ENCODE measurements around the gene ZKSCAN5. TPM values are rescaled to one million over a fixed set of nuclear protein-coding genes. Genes with fewer than 3 reads are reported as not detected.

The ZKSCAN5 gene
- total RNA-seq, 4 donors from 2014 or later = 3.2 to 7.1 (median 5.1) TPM

DNA sequence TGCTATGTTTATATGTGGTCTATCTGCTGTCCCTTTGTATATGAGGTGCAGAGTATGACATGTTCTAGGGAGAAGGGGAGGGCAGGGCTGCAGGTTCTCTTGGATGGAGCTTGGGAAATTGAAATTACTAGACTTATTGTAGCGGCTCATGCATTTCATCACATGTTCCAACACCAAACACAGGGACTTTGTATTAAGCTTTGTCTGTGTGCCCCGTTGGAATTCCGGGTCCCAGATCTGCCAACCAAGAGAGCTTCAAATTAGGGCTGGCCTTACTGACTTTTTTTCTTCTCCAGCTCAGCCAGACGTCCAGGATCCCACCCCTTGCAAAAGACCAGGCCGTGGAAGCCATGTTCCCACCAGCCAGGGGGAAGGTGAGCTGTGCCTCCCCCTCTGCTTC lies 28.4 kb upstream of the ZKSCAN5 start:
- intact Hi-C loops (cut with DNase I) = no loop called here

DNA sequence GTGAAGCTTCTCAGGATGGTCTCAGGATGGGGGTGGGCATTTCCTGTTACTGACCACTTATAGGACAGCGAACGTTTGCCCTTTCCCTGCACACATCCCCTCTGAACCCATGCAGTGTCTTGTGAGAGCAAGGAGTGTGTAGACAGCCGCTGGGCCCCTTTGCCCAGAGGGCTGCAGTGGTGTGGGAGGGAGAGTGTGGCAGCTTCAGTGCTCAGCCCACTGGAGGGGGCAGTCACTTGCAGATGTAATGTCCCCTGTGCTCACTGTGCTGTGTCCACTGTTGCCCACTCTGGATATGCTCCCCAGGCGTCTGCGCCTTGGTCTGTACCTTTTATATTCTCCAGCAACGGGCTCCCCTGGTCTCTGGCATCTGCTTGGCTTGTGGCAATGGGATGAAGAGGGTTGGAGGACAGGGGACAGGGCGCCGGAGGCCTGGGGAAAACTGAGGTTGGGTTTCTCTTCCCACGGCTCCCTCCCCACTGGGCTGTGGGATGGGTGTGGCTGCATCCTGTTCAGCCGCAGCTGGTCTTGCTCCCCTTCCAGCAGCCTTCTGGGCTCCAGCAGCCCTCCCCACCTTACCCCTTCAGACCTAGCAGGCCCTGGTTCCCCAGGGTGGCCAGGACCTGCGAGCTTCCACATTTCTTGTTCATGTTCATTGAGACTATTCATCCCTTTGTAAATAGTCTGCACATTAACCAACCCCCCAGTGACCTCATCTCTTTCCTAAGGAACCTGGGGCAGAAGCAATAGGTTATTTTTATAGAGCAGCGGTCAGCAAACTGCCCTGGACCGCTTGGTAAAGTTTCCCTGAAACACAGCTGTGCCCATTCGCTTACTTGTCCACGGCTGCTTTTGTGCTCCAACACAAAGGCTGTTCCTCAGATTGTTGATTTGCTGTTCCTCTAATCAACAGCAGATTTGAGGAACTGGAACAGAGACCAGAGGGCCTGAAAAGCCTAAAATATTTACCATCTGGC lies 25.7 kb upstream of the ZKSCAN5 start:
- Histone ChIP-seq H3K4me1 (peaks cover 3 to 24% (median 4%) of the 10 kb centered on the region in 3 donors), H3K36me3 (peaks cover 0 to 65% (median 0%) of the 10 kb centered on the region in 3 donors), H3K27ac (peak overlapping the region in 3 of 4 donors; percentile 10 to 39 (median 25)), H3K9me3 (no peaks in the 10 kb centered on the region), H3K4me3 (no peak overlapping the region), H3K27me3 (no peaks in the 10 kb centered on the region)
- intact Hi-C loops (cut with DNase I) = no loop called here
- WGBS, 2 donors = 55 to 82% methylated on average over 7 to 9 of the region's 15 CpGs
- TF ChIP-seq, protein P1, sequence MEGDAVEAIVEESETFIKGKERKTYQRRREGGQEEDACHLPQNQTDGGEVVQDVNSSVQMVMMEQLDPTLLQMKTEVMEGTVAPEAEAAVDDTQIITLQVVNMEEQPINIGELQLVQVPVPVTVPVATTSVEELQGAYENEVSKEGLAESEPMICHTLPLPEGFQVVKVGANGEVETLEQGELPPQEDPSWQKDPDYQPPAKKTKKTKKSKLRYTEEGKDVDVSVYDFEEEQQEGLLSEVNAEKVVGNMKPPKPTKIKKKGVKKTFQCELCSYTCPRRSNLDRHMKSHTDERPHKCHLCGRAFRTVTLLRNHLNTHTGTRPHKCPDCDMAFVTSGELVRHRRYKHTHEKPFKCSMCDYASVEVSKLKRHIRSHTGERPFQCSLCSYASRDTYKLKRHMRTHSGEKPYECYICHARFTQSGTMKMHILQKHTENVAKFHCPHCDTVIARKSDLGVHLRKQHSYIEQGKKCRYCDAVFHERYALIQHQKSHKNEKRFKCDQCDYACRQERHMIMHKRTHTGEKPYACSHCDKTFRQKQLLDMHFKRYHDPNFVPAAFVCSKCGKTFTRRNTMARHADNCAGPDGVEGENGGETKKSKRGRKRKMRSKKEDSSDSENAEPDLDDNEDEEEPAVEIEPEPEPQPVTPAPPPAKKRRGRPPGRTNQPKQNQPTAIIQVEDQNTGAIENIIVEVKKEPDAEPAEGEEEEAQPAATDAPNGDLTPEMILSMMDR (IDR thresholded peaks at IDR 0.05) = no peak
- TF ChIP-seq POLR2A (IDR thresholded peaks at IDR 0.05) = no peak
- no peak for DNase-seq

More for the DNA sequence above, 28.4 kb upstream of the ZKSCAN5 start:
- Histone ChIP-seq H3K9me3 (no peaks in the 10 kb centered on the region), H3K4me3 (no peak overlapping the region), H3K27ac (no peak overlapping the region), H3K4me1 (peaks cover 9 to 44% (median 10%) of the 10 kb centered on the region in 3 donors), H3K36me3 (peaks cover 0 to 40% (median 0%) of the 10 kb centered on the region in 3 donors), H3K27me3 (no peaks in the 10 kb centered on the region)
- no peak for TF ChIP-seq POLR2A (IDR thresholded peaks at IDR 0.05)
- TF ChIP-seq, protein P1 (IDR thresholded peaks at IDR 0.05) = no peak
- 65 to 81% methylated on average over 4 to 5 of the region's 5 CpGs for WGBS, 2 donors
- DNase-seq = no peak

DNA sequence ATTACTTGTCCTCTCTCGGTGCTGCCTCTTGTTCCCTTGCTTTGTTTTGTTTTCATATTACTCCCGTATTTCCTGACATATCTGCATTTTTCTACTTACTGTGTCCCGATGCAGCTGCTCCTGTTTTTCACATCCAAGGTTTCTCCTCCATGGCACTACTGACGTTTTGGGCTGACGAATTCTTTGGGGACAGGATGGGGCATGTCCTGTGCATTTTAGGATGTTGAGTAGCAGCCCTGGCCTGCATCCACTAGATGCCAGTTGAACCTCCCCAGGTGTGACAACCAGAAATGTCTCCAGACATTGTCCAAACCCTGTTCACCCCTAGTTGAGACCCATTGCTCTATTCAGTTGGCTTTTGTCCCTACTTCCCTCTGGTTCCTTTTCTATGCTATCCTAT lies 19.4 kb upstream of the ZKSCAN5 start:
- peaks cover 0 to 51% (median 0%) of the 10 kb centered on the region in 3 donors for H3K36me3 ChIP-seq
- H3K4me1 ChIP-seq = peaks cover 0 to 7% (median 0%) of the 10 kb centered on the region in 3 donors
- WGBS, 2 donors = 45 to 47% methylated on average over 5 of the region's 5 CpGs

DNA sequence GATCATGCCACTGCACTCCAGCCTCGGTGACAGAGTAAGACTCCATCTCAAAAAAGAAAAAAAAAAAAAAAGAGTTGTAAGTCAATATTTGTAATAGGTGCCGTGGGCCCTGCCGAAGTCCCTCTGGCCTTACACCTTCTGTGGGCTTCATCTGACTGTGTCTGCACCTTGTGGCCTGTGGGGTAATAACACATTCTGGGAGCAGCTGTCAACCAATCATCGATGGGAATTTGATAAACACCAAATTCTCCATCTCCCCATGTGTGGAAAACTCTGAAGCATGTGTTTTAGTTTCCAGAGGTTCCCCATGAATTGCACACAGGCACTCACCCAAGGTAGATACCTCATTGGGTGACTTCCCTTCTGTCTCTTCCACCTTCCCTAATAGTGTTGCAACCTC lies 15.2 kb upstream of the ZKSCAN5 start:
- no peak for TF ChIP-seq POLR2A (IDR thresholded peaks at IDR 0.05)
- TF ChIP-seq, protein P1 (IDR thresholded peaks at IDR 0.05) = no peak
- no peaks in the 10 kb centered on the region for H3K27me3 ChIP-seq
- WGBS, 2 donors = 85 to 96% methylated on average over 4 of the region's 4 CpGs
- no peak overlapping the region for H3K27ac ChIP-seq
- H3K36me3 ChIP-seq = peaks cover 9 to 50% (median 12%) of the 10 kb centered on the region in 3 donors
- peaks cover 0 to 13% (median 12%) of the 10 kb centered on the region in 3 donors for H3K9me3 ChIP-seq
- intact Hi-C loops (cut with DNase I) = no loop called here
- no peak overlapping the region for H3K4me3 ChIP-seq
- H3K4me1 ChIP-seq = peaks cover 0 to 7% (median 0%) of the 10 kb centered on the region in 3 donors
- DNase-seq = no peak

More for the DNA sequence above, 19.4 kb upstream of the ZKSCAN5 start:
- DNase-seq = no peak
- Histone ChIP-seq H3K27me3 (no peaks in the 10 kb centered on the region), H3K4me3 (no peak overlapping the region), H3K9me3 (no peaks in the 10 kb centered on the region), H3K27ac (no peak overlapping the region)
- TF ChIP-seq, protein P1 (IDR thresholded peaks at IDR 0.05) = no peak
- no peak for TF ChIP-seq POLR2A (IDR thresholded peaks at IDR 0.05)
- intact Hi-C loops (cut with DNase I) = no loop called here

DNA sequence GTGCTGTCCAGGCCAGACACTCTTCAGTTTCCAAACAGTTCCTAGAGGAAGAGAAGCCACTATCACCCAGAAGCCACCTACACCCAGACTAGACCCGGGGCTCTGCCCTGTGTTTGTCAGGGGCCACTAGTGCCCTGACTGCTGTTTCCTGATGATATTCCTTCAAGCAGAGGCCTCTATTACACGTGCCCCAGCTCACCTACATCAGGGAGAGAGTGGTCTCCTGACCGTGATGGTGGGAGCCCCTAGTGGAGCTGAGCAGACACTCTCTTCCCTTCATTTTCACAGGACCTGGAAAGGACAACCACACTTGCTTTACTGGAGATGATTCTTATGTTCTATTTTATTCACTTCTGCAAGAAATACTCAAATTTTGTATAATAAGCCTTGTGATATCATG lies 13.6 kb upstream of the ZKSCAN5 start:
- no peak for TF ChIP-seq POLR2A (IDR thresholded peaks at IDR 0.05)
- TF ChIP-seq, protein P1 (IDR thresholded peaks at IDR 0.05) = no peak
- Histone ChIP-seq H3K27ac (no peak overlapping the region), H3K4me3 (no peak overlapping the region), H3K27me3 (no peaks in the 10 kb centered on the region), H3K36me3 (peaks cover 15 to 55% (median 26%) of the 10 kb centered on the region in 3 donors), H3K9me3 (peaks cover 0 to 28% (median 21%) of the 10 kb centered on the region in 3 donors), H3K4me1 (no peaks in the 10 kb centered on the region)
- DNase-seq = no peak
- WGBS, 2 donors = 61 to 69% methylated on average over 3 of the region's 3 CpGs
- intact Hi-C loops (cut with DNase I) = no loop called here
